Endothelial cell of umbilical vein (primary cell): ENCODE data around the gene ADGRD2. TPM values are rescaled to one million over a fixed set of nuclear protein-coding genes. Genes with fewer than 3 reads are reported as not detected.
"Not testable (repeated sequence)": the region's sequence is repeated elsewhere in the genome, so short reads cannot be mapped to it uniquely, and the experiment has no call there.

Experiments
- BruUV-seq: library from RNA; stranded (reverse); fragments of 400-500 nt; replicated peaks from 2 replicates; lab custom pipeline; 2021; lab: Mats Ljungman, UMichigan
- CTCF ChIA-PET: fragments of 300-600, 350-600 bp; sonication (Branson Sonifier 250); formaldehyde crosslinking; loops from one replicate; lab custom pipeline; 2021; ENCODE audit warnings: antibody characterized with exemption, inconsistent platforms; lab: Charles Lee
- POLR2A ChIA-PET: fragments of 300-600, 350-600 bp; sonication (Branson Sonifier 250); formaldehyde crosslinking; loops from one replicate; lab custom pipeline; 2021; ENCODE audit warnings: antibody characterized with exemption, inconsistent platforms; lab: Charles Lee
- DNase-seq: peaks from one replicate; pipeline ENCODE4 v3.0.0-alpha.2; 2011; ENCODE audit warnings: low read depth, low spot score
- FAIRE-seq: peaks from 2 replicates; lab custom pipeline; 2011; peaks lifted over from hg19 to GRCh38; lab: Jason Lieb, UNC
- H2AFZ ChIP-seq: 2 replicates; pipeline ENCODE4 v1.6.0; 2012; ENCODE audit warnings: low read depth, low read length, control low read depth, inconsistent platforms
- H3K27ac ChIP-seq: 2 replicates; pipeline ENCODE4 v1.5.1; 2011; ENCODE audit warnings: low read depth, mild to moderate bottlenecking, control low read depth, low read length, moderate library complexity; ENCODE audit not compliant: insufficient read depth
- H3K27me3 ChIP-seq, 2 experiments: 2 replicates each; pipeline versions ENCODE4 v1.6.0 to v1.6.1; 2011; ENCODE audit warnings: low read length in 2 of 2, mixed read lengths in 1 of 2; ENCODE audit not compliant: control insufficient read depth in 2 of 2, insufficient read depth in 2 of 2
- H3K36me3 ChIP-seq, 2 experiments: 2 replicates in 1 of 2; 3 replicates in 1 of 2; pipeline ENCODE4 v1.5.1; 2011; ENCODE audit warnings: low read length in 2 of 2, mild to moderate bottlenecking in 1 of 2, moderate library complexity in 1 of 2; ENCODE audit not compliant: control insufficient read depth in 2 of 2, insufficient read depth in 2 of 2; ENCODE audit errors: extremely low read depth in 1 of 2
- H3K4me1 ChIP-seq: 3 replicates; pipeline ENCODE4 v1.5.1; 2011; ENCODE audit warnings: mild to moderate bottlenecking, low read length; ENCODE audit not compliant: control insufficient read depth, insufficient read depth; ENCODE audit errors: extremely low read depth
- H3K4me2 ChIP-seq: 2 replicates; pipeline ENCODE4 v1.6.1; 2011; ENCODE audit warnings: low read length, control low read depth, mixed read lengths; ENCODE audit not compliant: insufficient read depth
- H3K4me3 ChIP-seq, 3 experiments: fragments of 200-600 bp in 1 of 3; sonication (generic), shearing (Covaris generic) in 1 of 3; replicated peaks in 1 of 3; 2 replicates each; pipeline ENCODE4 v1.5.1; 2011 to 2016; ENCODE audit warnings: control low read depth in 3 of 3, low read length in 3 of 3, mild to moderate bottlenecking in 2 of 3, inconsistent platforms in 1 of 3, low read depth in 1 of 3, moderate library complexity in 1 of 3; ENCODE audit not compliant: insufficient read depth in 1 of 3
- H3K79me2 ChIP-seq: 2 replicates; pipeline ENCODE4 v1.6.0; 2012; ENCODE audit warnings: low read length, inconsistent platforms; ENCODE audit not compliant: control insufficient read depth, insufficient read depth
- H3K9ac ChIP-seq: replicated peaks from 2 replicates; pipeline ENCODE3; 2011; ENCODE audit warnings: low read length, control low read depth; ENCODE audit not compliant: insufficient read depth; ENCODE audit errors: extremely low read depth
- H3K9me1 ChIP-seq: replicated peaks from 3 replicates; pipeline ENCODE4 v1.6.0; 2011; ENCODE audit warnings: mild to moderate bottlenecking, low read length; ENCODE audit not compliant: control insufficient read depth, insufficient read depth; ENCODE audit errors: extremely low read depth
- H3K9me3 ChIP-seq: replicated peaks from 2 replicates; pipeline ENCODE4 v1.5.1; 2012; ENCODE audit warnings: low read length, inconsistent platforms; ENCODE audit not compliant: control insufficient read depth, insufficient read depth
- H4K20me1 ChIP-seq: replicated peaks from 2 replicates; pipeline ENCODE3; 2011; ENCODE audit warnings: mild to moderate bottlenecking, low read length; ENCODE audit not compliant: control insufficient read depth, insufficient read depth; ENCODE audit errors: extremely low read depth
- CTCF ChIP-seq, 2 donors: IDR thresholded peaks; 1 replicate in 1 of 2; 2 replicates in 1 of 2; pipeline ENCODE4 v1.5.1; 2011; ENCODE audit warnings: low read length in 2 of 2, mild to moderate bottlenecking in 2 of 2, moderate library complexity in 2 of 2, control low read depth in 1 of 2, inconsistent platforms in 1 of 2, low read depth in 1 of 2; ENCODE audit not compliant: insufficient read depth in 1 of 2; ENCODE audit errors: extremely low read depth in 1 of 2
- EZH2 ChIP-seq: IDR thresholded peaks from 2 replicates; pipeline ENCODE4 v1.6.1; 2012; ENCODE audit warnings: borderline replicate concordance, low read depth, mild to moderate bottlenecking, moderate library complexity, low read length, inconsistent platforms; ENCODE audit not compliant: severe bottlenecking
- FOS ChIP-seq: IDR thresholded peaks from 2 replicates; pipeline ENCODE4 v1.6.1; 2011; ENCODE audit warnings: mild to moderate bottlenecking, low read length, moderate library complexity, borderline replicate concordance; ENCODE audit not compliant: insufficient read depth
- GATA2 ChIP-seq: IDR thresholded peaks from 2 replicates; pipeline ENCODE4 v1.7.0; 2011; ENCODE audit warnings: low read depth, mild to moderate bottlenecking, moderate library complexity, mixed read lengths, low read length; ENCODE audit not compliant: insufficient read length, insufficient read depth
- JUN ChIP-seq: IDR thresholded peaks from 2 replicates; pipeline ENCODE4 v1.6.1; 2011; ENCODE audit warnings: borderline replicate concordance, low read depth; ENCODE audit not compliant: insufficient read length, insufficient read depth
- MAX ChIP-seq: IDR thresholded peaks from 2 replicates; pipeline ENCODE4 v1.6.1; 2011; ENCODE audit not compliant: insufficient read depth, insufficient read length
- POLR2A ChIP-seq: IDR thresholded peaks from 2 replicates; pipeline ENCODE4 v1.6.1; 2012; ENCODE audit warnings: low read depth, mild to moderate bottlenecking, control low read depth, low read length
- POLR2AphosphoS5 ChIP-seq: IDR thresholded peaks from 2 replicates; pipeline ENCODE4 v1.6.1; 2012; ENCODE audit warnings: low read depth, mild to moderate bottlenecking, control low read depth, low read length, moderate library complexity; ENCODE audit not compliant: insufficient read depth
- dilution Hi-C: fragments of 300-500 bp; cut with MboI; formaldehyde crosslinking; loops from one replicate; pipeline ENCODE4 v1.15.0; 2019; ENCODE audit warnings: low sequenced_read_pairs; ENCODE audit not compliant: extremely low pct_ligation_motif_present
- intact Hi-C: fragments of 100-400 bp; cut with micrococcal nuclease; formaldehyde crosslinking; loops from one replicate; pipeline ENCODE4 v1.10.0; 2022
- polyA plus RNA-seq, 4 experiments: library from polyadenylated mRNA; depleted of rRNA in 3 of 4; stranded (reverse) in 3 of 4; unstranded in 1 of 4; fragments of >200 nt; gene quantifications; 2 replicates each; pipeline versions ENCODE4 v1.2.1 to v1.2.3, GENCODE V29; 2011 to 2012; ENCODE audit warnings: missing spikeins in 1 of 4
- total RNA-seq: library from RNA; stranded (reverse); gene quantifications from 2 replicates; pipeline ENCODE4 v1.2.3, GENCODE V29; 2021

The ADGRD2 gene
- total and polyA plus RNA-seq, 2 donors (not counting 3 experiments of a cell fraction or from before 2014, with no cell fraction given) = not detected

DNA sequence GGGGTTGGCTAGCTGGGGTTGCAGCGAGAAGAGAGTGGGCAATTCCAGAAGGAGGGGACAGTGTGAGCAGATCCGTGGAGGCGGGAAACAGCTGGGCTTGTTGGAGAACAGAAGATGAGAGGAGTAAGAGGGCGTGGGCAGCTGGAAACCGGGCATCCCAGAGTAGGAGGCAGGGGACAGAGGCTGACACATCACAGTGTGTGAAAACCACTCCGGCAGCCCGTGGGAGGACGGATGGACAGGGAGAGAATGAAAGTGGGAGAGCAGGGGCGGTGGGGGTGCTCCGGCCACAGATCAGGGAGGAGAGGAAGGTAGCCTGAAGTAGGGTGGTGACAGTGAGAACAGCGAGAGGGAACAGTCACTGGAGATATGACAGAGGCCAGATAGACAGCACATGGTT, 26.7 kb upstream of the ADGRD2 start:
- CTCF ChIA-PET = no interaction called here
- no peak overlapping the region for H2AFZ ChIP-seq
- no peak overlapping the region for H3K4me2 ChIP-seq
- no peaks in the 10 kb centered on the region for H3K79me2 ChIP-seq
- BruUV-seq = no TSS peak
- H3K27me3 ChIP-seq = peaks cover 4 to 12% of the 10 kb centered on the region in 2 experiments
- no peak overlapping the region for H3K27ac ChIP-seq
- H3K4me3 ChIP-seq = no peak overlapping the region
- FAIRE-seq (no peak), DNase-seq (no peak)
- H4K20me1 ChIP-seq = no peaks in the 10 kb centered on the region
- no peaks in the 10 kb centered on the region for H3K36me3 ChIP-seq
- no peaks in the 10 kb centered on the region for H3K9me3 ChIP-seq
- no peak for TF ChIP-seq FOS
- TF ChIP-seq POLR2A = no peak
- no peak for TF ChIP-seq JUN
- no peak for TF ChIP-seq CTCF (IDR thresholded peaks at IDR 0.05; ENCODE audit: extremely low read depth in 1 of 2, insufficient read depth in 1 of 2, low read depth in 1 of 2, low read length in 2 of 2)
- TF ChIP-seq POLR2AphosphoS5 = no peak
- no peak for TF ChIP-seq MAX
- no peak for TF ChIP-seq EZH2
- no peak for TF ChIP-seq GATA2
- H3K9ac ChIP-seq = no peak overlapping the region
- POLR2A ChIA-PET = no interaction called here
- no peaks in the 10 kb centered on the region for H3K9me1 ChIP-seq
- dilution Hi-C loops (no loop called here), intact Hi-C loops (no loop called here)
- no peaks in the 10 kb centered on the region for H3K4me1 ChIP-seq

GRCh38 chr9:124425733-124426132, 24.5 kb upstream of the ADGRD2 start:
- H4K20me1 ChIP-seq, H3K36me3 ChIP-seq, H3K4me3 ChIP-seq, DNase-seq, H3K79me2 ChIP-seq, dilution Hi-C loops, H3K4me2 ChIP-seq, POLR2A ChIA-PET, FAIRE-seq, H3K4me1 ChIP-seq, H3K9ac ChIP-seq, H3K27ac ChIP-seq, H2AFZ ChIP-seq, intact Hi-C loops, H3K9me3 ChIP-seq, BruUV-seq, H3K9me1 ChIP-seq: not testable (repeated sequence)
- peaks cover 7 to 12% of the 10 kb centered on the region in 2 experiments for H3K27me3 ChIP-seq
- CTCF ChIA-PET = interaction anchor here (1.1 kb wide), 1 partner anchor 111 kb away, joined by 4 read pairs; no protein-coding TSS in a partner anchor
